Endothelial cell of umbilical vein (primary cell): ENCODE measurements around the gene OTULINL. TPM values are rescaled to one million over a fixed set of nuclear protein-coding genes. Genes with fewer than 3 reads are reported as not detected.

Experiments
- BruUV-seq: library from RNA; stranded (reverse); fragments of 400-500 nt; replicated peaks from 2 replicates; lab custom pipeline; 2021; lab: Mats Ljungman, UMichigan
- CTCF ChIA-PET: fragments of 300-600, 350-600 bp; sonication (Branson Sonifier 250); formaldehyde crosslinking; loops from one replicate; lab custom pipeline; 2021; ENCODE audit warnings: antibody characterized with exemption, inconsistent platforms; lab: Charles Lee
- POLR2A ChIA-PET: fragments of 300-600, 350-600 bp; sonication (Branson Sonifier 250); formaldehyde crosslinking; loops from one replicate; lab custom pipeline; 2021; ENCODE audit warnings: antibody characterized with exemption, inconsistent platforms; lab: Charles Lee
- DNase-seq: peaks from one replicate; pipeline ENCODE4 v3.0.0-alpha.2; 2011; ENCODE audit warnings: low read depth, low spot score
- FAIRE-seq: peaks from 2 replicates; lab custom pipeline; 2011; peaks lifted over from hg19 to GRCh38; lab: Jason Lieb, UNC
- H2AFZ ChIP-seq: 2 replicates; pipeline ENCODE4 v1.6.0; 2012; ENCODE audit warnings: low read depth, low read length, control low read depth, inconsistent platforms
- H3K27ac ChIP-seq: 2 replicates; pipeline ENCODE4 v1.5.1; 2011; ENCODE audit warnings: low read depth, mild to moderate bottlenecking, control low read depth, low read length, moderate library complexity; ENCODE audit not compliant: insufficient read depth
- H3K27me3 ChIP-seq, 2 experiments: 2 replicates each; pipeline versions ENCODE4 v1.6.0 to v1.6.1; 2011; ENCODE audit warnings: low read length in 2 of 2, mixed read lengths in 1 of 2; ENCODE audit not compliant: control insufficient read depth in 2 of 2, insufficient read depth in 2 of 2
- H3K36me3 ChIP-seq, 2 experiments: 2 replicates in 1 of 2; 3 replicates in 1 of 2; pipeline ENCODE4 v1.5.1; 2011; ENCODE audit warnings: low read length in 2 of 2, mild to moderate bottlenecking in 1 of 2, moderate library complexity in 1 of 2; ENCODE audit not compliant: control insufficient read depth in 2 of 2, insufficient read depth in 2 of 2; ENCODE audit errors: extremely low read depth in 1 of 2
- H3K4me1 ChIP-seq: 3 replicates; pipeline ENCODE4 v1.5.1; 2011; ENCODE audit warnings: mild to moderate bottlenecking, low read length; ENCODE audit not compliant: control insufficient read depth, insufficient read depth; ENCODE audit errors: extremely low read depth
- H3K4me2 ChIP-seq: 2 replicates; pipeline ENCODE4 v1.6.1; 2011; ENCODE audit warnings: low read length, control low read depth, mixed read lengths; ENCODE audit not compliant: insufficient read depth
- H3K4me3 ChIP-seq, 3 experiments: fragments of 200-600 bp in 1 of 3; sonication (generic), shearing (Covaris generic) in 1 of 3; replicated peaks in 1 of 3; 2 replicates each; pipeline ENCODE4 v1.5.1; 2011 to 2016; ENCODE audit warnings: control low read depth in 3 of 3, low read length in 3 of 3, mild to moderate bottlenecking in 2 of 3, inconsistent platforms in 1 of 3, low read depth in 1 of 3, moderate library complexity in 1 of 3; ENCODE audit not compliant: insufficient read depth in 1 of 3
- H3K79me2 ChIP-seq: 2 replicates; pipeline ENCODE4 v1.6.0; 2012; ENCODE audit warnings: low read length, inconsistent platforms; ENCODE audit not compliant: control insufficient read depth, insufficient read depth
- H3K9ac ChIP-seq: replicated peaks from 2 replicates; pipeline ENCODE3; 2011; ENCODE audit warnings: low read length, control low read depth; ENCODE audit not compliant: insufficient read depth; ENCODE audit errors: extremely low read depth
- H3K9me1 ChIP-seq: replicated peaks from 3 replicates; pipeline ENCODE4 v1.6.0; 2011; ENCODE audit warnings: mild to moderate bottlenecking, low read length; ENCODE audit not compliant: control insufficient read depth, insufficient read depth; ENCODE audit errors: extremely low read depth
- H3K9me3 ChIP-seq: replicated peaks from 2 replicates; pipeline ENCODE4 v1.5.1; 2012; ENCODE audit warnings: low read length, inconsistent platforms; ENCODE audit not compliant: control insufficient read depth, insufficient read depth
- H4K20me1 ChIP-seq: replicated peaks from 2 replicates; pipeline ENCODE3; 2011; ENCODE audit warnings: mild to moderate bottlenecking, low read length; ENCODE audit not compliant: control insufficient read depth, insufficient read depth; ENCODE audit errors: extremely low read depth
- EZH2 ChIP-seq: IDR thresholded peaks from 2 replicates; pipeline ENCODE4 v1.6.1; 2012; ENCODE audit warnings: borderline replicate concordance, low read depth, mild to moderate bottlenecking, moderate library complexity, low read length, inconsistent platforms; ENCODE audit not compliant: severe bottlenecking
- FOS ChIP-seq: IDR thresholded peaks from 2 replicates; pipeline ENCODE4 v1.6.1; 2011; ENCODE audit warnings: mild to moderate bottlenecking, low read length, moderate library complexity, borderline replicate concordance; ENCODE audit not compliant: insufficient read depth
- GATA2 ChIP-seq: IDR thresholded peaks from 2 replicates; pipeline ENCODE4 v1.7.0; 2011; ENCODE audit warnings: low read depth, mild to moderate bottlenecking, moderate library complexity, mixed read lengths, low read length; ENCODE audit not compliant: insufficient read length, insufficient read depth
- JUN ChIP-seq: IDR thresholded peaks from 2 replicates; pipeline ENCODE4 v1.6.1; 2011; ENCODE audit warnings: borderline replicate concordance, low read depth; ENCODE audit not compliant: insufficient read length, insufficient read depth
- MAX ChIP-seq: IDR thresholded peaks from 2 replicates; pipeline ENCODE4 v1.6.1; 2011; ENCODE audit not compliant: insufficient read depth, insufficient read length
- MYC ChIP-seq: IDR thresholded peaks from one replicate; pipeline ENCODE4 v1.6.1; 2011; ENCODE audit warnings: mild to moderate bottlenecking, low read depth, low read length
- POLR2A ChIP-seq: IDR thresholded peaks from 2 replicates; pipeline ENCODE4 v1.6.1; 2012; ENCODE audit warnings: low read depth, mild to moderate bottlenecking, control low read depth, low read length
- POLR2AphosphoS5 ChIP-seq: IDR thresholded peaks from 2 replicates; pipeline ENCODE4 v1.6.1; 2012; ENCODE audit warnings: low read depth, mild to moderate bottlenecking, control low read depth, low read length, moderate library complexity; ENCODE audit not compliant: insufficient read depth
- dilution Hi-C: fragments of 300-500 bp; cut with MboI; formaldehyde crosslinking; loops from one replicate; pipeline ENCODE4 v1.15.0; 2019; ENCODE audit warnings: low sequenced_read_pairs; ENCODE audit not compliant: extremely low pct_ligation_motif_present
- intact Hi-C: fragments of 100-400 bp; cut with micrococcal nuclease; formaldehyde crosslinking; loops from one replicate; pipeline ENCODE4 v1.10.0; 2022
- polyA plus RNA-seq, 4 experiments: library from polyadenylated mRNA; depleted of rRNA in 3 of 4; stranded (reverse) in 3 of 4; unstranded in 1 of 4; fragments of >200 nt; gene quantifications; 2 replicates each; pipeline versions ENCODE4 v1.2.1 to v1.2.3, GENCODE V29; 2011 to 2012; ENCODE audit warnings: missing spikeins in 1 of 4
- total RNA-seq: library from RNA; stranded (reverse); gene quantifications from 2 replicates; pipeline ENCODE4 v1.2.3, GENCODE V29; 2021

The OTULINL gene
- total and polyA plus RNA-seq, 2 donors (not counting 3 experiments of a cell fraction or from before 2014, with no cell fraction given) = 0.08 to 0.42 TPM

- Histone ChIP-seq H3K4me3 (no peak overlapping the region), H2AFZ (no peak overlapping the region), H3K27ac (no peak overlapping the region), H3K27me3 (peaks cover 6 to 12% of the 10 kb centered on the region in 2 experiments), H3K36me3 (no peaks in the 10 kb centered on the region), H3K9ac (no peak overlapping the region), H3K9me3 (no peaks in the 10 kb centered on the region), H4K20me1 (no peaks in the 10 kb centered on the region), H3K4me2 (no peak overlapping the region), H3K79me2 (no peaks in the 10 kb centered on the region), H3K4me1 (no peaks in the 10 kb centered on the region), H3K9me1 (no peaks in the 10 kb centered on the region)
- dilution Hi-C loops (loop anchor here (25.0 kb wide), 2 partner anchors 98 to 248 kb away; no protein-coding TSS in a partner anchor), intact Hi-C loops (no loop called here)
- TF ChIP-seq MAX = no peak
- no peak for TF ChIP-seq MYC
- DNase-seq = no peak
- CTCF ChIA-PET = interaction anchor here (2.4 kb wide), 1 partner anchor 13 kb away, joined by 13 read pairs; no protein-coding TSS in a partner anchor
- POLR2A ChIA-PET = no interaction called here
- no peak for FAIRE-seq
- no TSS peak for BruUV-seq
Measured at GRCh38 chr5:14635656-14636055, 54.1 kb downstream of the OTULINL start.

- peaks cover 14 to 25% of the 10 kb centered on the region in 2 experiments for H3K27me3 ChIP-seq
- H3K9ac ChIP-seq = no peak overlapping the region
- no peaks in the 10 kb centered on the region for H3K9me3 ChIP-seq
- dilution Hi-C loops = loop anchor here (25.0 kb wide), 2 partner anchors 103 to 253 kb away; no protein-coding TSS in a partner anchor
- H4K20me1 ChIP-seq = no peaks in the 10 kb centered on the region
- H3K4me1 ChIP-seq = no peaks in the 10 kb centered on the region
- ChIA-PET CTCF (interaction anchor here (2.5 kb wide), 1 partner anchor 7 kb away, joined by 30 read pairs; no protein-coding TSS in a partner anchor), POLR2A (interaction anchor here (0.6 kb wide), 1 partner anchor 555 kb away, joined by 3 read pairs; no protein-coding TSS in a partner anchor)
- no peak overlapping the region for H3K4me3 ChIP-seq
- DNase-seq (no peak), FAIRE-seq (no peak)
- TF ChIP-seq POLR2AphosphoS5 (no peak), MYC (no peak), FOS (no peak), POLR2A (no peak), JUN (no peak), EZH2 (no peak), MAX (no peak), GATA2 (no peak)
- intact Hi-C loops = no loop called here
- no peak overlapping the region for H3K4me2 ChIP-seq
- BruUV-seq = no TSS peak
- H3K36me3 ChIP-seq = no peaks in the 10 kb centered on the region
- no peak overlapping the region for H2AFZ ChIP-seq
- H3K79me2 ChIP-seq = no peaks in the 10 kb centered on the region
- no peak overlapping the region for H3K27ac ChIP-seq
- H3K9me1 ChIP-seq = no peaks in the 10 kb centered on the region
Measured at GRCh38 chr5:14640765-14641164, 59.2 kb downstream of the OTULINL start.
